AG20443 (cell line): ENCODE measurements around the gene MMP25.
A peak's percentile ranks its signal among the peaks of the same experiment; 100 is the strongest.

Experiments
- DNase-seq: peaks from one replicate; pipeline ENCODE4 v3.0.0; 2012; ENCODE audit warnings: low spot score, mixed read lengths

The MMP25 gene

GRCh38 chr16:3094289-3095027 lies 48.1 kb downstream of the MMP25 start:
- DNase-seq, result peak; percentile 33

GRCh38 chr16:3095869-3096268 lies 49.5 kb downstream of the MMP25 start:
- peak; percentile 33 for DNase-seq

- no peak for DNase-seq
Measured at GRCh38 chr16:3096362-3096761, 50.0 kb downstream of the MMP25 start.

- no peak for DNase-seq
Measured at GRCh38 chr16:3097266-3097665, 50.9 kb downstream of the MMP25 start.

- no peak for DNase-seq
Measured at GRCh38 chr16:3098459-3099394, 52.4 kb downstream of the MMP25 start, which contains the start of gene ZSCAN10. Gene ZSCAN10, minus strand, starts transcription at chr16:3099294. Its CDS starts 6,357 bp downstream, at chr16:3092937.

GRCh38 chr16:3099395-3099731 lies 53.0 kb downstream of the MMP25 start:
- no peak for DNase-seq

GRCh38 chr16:3099732-3100499 lies 53.6 kb downstream of the MMP25 start:
- DNase-seq, result peak; percentile 97

- DNase-seq, result peak; percentile 50
Measured at GRCh38 chr16:3101018-3101840, 54.9 kb downstream of the MMP25 start.

GRCh38 chr16:3101841-3102470 lies 55.6 kb downstream of the MMP25 start:
- DNase-seq, result no peak

GRCh38 chr16:3106205-3106928 lies 60.0 kb downstream of the MMP25 start:
- peak; percentile 98 for DNase-seq
